ENCODE data around the gene HS6ST3. TPM values are rescaled to one million over a fixed set of nuclear protein-coding genes. Genes with fewer than 3 reads are reported as not detected.

The HS6ST3 gene
- total and polyA plus RNA-seq, 9 of the 15 experiments (the other 6 are each of a cell fraction or from before 2014, with no cell fraction given): not detected

DNA sequence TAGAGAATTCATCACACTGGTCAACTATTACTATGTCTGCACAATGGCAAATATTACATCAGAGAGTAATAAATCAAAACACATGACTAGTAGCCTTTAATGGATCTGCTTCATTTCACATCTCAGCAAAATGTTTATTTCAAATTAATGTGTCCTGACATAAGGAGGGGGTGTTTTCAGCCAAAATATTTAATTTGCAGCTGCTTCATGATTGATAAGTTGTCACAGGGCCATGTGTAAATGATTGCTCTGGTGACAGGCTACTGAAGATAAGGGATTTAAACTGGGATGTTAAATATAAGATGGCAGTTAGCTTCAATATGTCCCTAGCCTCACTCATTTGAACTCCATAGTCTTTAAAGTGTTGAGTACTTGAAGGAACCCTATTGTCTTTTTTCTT lies 601.1 kb downstream of the HS6ST3 start (continued):
- TF ChIP-seq, protein P1, sequence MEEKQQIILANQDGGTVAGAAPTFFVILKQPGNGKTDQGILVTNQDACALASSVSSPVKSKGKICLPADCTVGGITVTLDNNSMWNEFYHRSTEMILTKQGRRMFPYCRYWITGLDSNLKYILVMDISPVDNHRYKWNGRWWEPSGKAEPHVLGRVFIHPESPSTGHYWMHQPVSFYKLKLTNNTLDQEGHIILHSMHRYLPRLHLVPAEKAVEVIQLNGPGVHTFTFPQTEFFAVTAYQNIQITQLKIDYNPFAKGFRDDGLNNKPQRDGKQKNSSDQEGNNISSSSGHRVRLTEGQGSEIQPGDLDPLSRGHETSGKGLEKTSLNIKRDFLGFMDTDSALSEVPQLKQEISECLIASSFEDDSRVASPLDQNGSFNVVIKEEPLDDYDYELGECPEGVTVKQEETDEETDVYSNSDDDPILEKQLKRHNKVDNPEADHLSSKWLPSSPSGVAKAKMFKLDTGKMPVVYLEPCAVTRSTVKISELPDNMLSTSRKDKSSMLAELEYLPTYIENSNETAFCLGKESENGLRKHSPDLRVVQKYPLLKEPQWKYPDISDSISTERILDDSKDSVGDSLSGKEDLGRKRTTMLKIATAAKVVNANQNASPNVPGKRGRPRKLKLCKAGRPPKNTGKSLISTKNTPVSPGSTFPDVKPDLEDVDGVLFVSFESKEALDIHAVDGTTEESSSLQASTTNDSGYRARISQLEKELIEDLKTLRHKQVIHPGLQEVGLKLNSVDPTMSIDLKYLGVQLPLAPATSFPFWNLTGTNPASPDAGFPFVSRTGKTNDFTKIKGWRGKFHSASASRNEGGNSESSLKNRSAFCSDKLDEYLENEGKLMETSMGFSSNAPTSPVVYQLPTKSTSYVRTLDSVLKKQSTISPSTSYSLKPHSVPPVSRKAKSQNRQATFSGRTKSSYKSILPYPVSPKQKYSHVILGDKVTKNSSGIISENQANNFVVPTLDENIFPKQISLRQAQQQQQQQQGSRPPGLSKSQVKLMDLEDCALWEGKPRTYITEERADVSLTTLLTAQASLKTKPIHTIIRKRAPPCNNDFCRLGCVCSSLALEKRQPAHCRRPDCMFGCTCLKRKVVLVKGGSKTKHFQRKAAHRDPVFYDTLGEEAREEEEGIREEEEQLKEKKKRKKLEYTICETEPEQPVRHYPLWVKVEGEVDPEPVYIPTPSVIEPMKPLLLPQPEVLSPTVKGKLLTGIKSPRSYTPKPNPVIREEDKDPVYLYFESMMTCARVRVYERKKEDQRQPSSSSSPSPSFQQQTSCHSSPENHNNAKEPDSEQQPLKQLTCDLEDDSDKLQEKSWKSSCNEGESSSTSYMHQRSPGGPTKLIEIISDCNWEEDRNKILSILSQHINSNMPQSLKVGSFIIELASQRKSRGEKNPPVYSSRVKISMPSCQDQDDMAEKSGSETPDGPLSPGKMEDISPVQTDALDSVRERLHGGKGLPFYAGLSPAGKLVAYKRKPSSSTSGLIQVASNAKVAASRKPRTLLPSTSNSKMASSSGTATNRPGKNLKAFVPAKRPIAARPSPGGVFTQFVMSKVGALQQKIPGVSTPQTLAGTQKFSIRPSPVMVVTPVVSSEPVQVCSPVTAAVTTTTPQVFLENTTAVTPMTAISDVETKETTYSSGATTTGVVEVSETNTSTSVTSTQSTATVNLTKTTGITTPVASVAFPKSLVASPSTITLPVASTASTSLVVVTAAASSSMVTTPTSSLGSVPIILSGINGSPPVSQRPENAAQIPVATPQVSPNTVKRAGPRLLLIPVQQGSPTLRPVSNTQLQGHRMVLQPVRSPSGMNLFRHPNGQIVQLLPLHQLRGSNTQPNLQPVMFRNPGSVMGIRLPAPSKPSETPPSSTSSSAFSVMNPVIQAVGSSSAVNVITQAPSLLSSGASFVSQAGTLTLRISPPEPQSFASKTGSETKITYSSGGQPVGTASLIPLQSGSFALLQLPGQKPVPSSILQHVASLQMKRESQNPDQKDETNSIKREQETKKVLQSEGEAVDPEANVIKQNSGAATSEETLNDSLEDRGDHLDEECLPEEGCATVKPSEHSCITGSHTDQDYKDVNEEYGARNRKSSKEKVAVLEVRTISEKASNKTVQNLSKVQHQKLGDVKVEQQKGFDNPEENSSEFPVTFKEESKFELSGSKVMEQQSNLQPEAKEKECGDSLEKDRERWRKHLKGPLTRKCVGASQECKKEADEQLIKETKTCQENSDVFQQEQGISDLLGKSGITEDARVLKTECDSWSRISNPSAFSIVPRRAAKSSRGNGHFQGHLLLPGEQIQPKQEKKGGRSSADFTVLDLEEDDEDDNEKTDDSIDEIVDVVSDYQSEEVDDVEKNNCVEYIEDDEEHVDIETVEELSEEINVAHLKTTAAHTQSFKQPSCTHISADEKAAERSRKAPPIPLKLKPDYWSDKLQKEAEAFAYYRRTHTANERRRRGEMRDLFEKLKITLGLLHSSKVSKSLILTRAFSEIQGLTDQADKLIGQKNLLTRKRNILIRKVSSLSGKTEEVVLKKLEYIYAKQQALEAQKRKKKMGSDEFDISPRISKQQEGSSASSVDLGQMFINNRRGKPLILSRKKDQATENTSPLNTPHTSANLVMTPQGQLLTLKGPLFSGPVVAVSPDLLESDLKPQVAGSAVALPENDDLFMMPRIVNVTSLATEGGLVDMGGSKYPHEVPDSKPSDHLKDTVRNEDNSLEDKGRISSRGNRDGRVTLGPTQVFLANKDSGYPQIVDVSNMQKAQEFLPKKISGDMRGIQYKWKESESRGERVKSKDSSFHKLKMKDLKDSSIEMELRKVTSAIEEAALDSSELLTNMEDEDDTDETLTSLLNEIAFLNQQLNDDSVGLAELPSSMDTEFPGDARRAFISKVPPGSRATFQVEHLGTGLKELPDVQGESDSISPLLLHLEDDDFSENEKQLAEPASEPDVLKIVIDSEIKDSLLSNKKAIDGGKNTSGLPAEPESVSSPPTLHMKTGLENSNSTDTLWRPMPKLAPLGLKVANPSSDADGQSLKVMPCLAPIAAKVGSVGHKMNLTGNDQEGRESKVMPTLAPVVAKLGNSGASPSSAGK (IDR thresholded peaks at IDR 0.05): no peak
- no peak for TF ChIP-seq ZFP36 (IDR thresholded peaks at IDR 0.05; ENCODE audit: low read depth, low read length, partially characterized antibody)
- TF ChIP-seq CBFA2T2 (conservative IDR thresholded peaks at IDR 0.05): no peak
- no peak for TF ChIP-seq TEAD4 (IDR thresholded peaks at IDR 0.05; ENCODE audit: low read length)
- no peak for TF ChIP-seq TEAD4 (CRISPR knock-in tag; IDR thresholded peaks at IDR 0.05; ENCODE audit: borderline replicate concordance)
- TF ChIP-seq ARID1B (IDR thresholded peaks at IDR 0.05): no peak
- no peak for TF ChIP-seq TRIM28 (IDR thresholded peaks at IDR 0.05)
- TF ChIP-seq ZNF512 (tag; IDR thresholded peaks at IDR 0.05): no peak
- TF ChIP-seq E2F4 (CRISPR knock-in tag; IDR thresholded peaks at IDR 0.05; ENCODE audit: low read depth): no peak
